A673 (cell line): ENCODE results near the gene PELI1. TPM values are rescaled to one million over a fixed set of nuclear protein-coding genes. Genes with fewer than 3 reads are reported as not detected.

ENCODE experiments used
- BruUV-seq: library from RNA; stranded (reverse); fragments of 400-500 nt; replicated peaks from 2 replicates; lab custom pipeline; 2021; lab: Mats Ljungman, UMichigan
- CTCF ChIA-PET: fragments of 300-600 bp; sonication (Branson Sonifier 250); formaldehyde crosslinking; loops from one replicate; lab custom pipeline; 2022; ENCODE audit warnings: antibody characterized with exemption; lab: Charles Lee
- POLR2A ChIA-PET: fragments of 300-600 bp; sonication (Branson Sonifier 250); formaldehyde crosslinking; loops from one replicate; lab custom pipeline; 2022; ENCODE audit warnings: antibody characterized with exemption; ENCODE audit not compliant: low non-redundant PET; lab: Charles Lee
- DNase-seq: peaks from one replicate; pipeline ENCODE4 v3.0.0-alpha.2; 2015; ENCODE audit warnings: low spot score
- H3K27ac ChIP-seq: fragments of 200-600 bp; sonication (generic); 2 replicates; pipeline ENCODE4 v1.5.1; 2016; ENCODE audit warnings: mixed run types, low read depth, mild to moderate bottlenecking, mixed read lengths, antibody characterized with exemption, low read length; ENCODE audit not compliant: poor library complexity, severe bottlenecking
- H3K27me3 ChIP-seq: fragments of 200-600 bp; sonication (generic); replicated peaks from 2 replicates; pipeline ENCODE4 v1.6.1; 2017; ENCODE audit warnings: mixed run types, low read depth, mild to moderate bottlenecking, mixed read lengths, antibody characterized with exemption, low read length; ENCODE audit not compliant: insufficient read depth, poor library complexity
- H3K36me3 ChIP-seq: fragments of 200-600 bp; sonication (generic); 2 replicates; pipeline ENCODE4 v1.6.1; 2016; ENCODE audit warnings: mixed run types, mild to moderate bottlenecking, mixed read lengths, antibody characterized with exemption, low read length; ENCODE audit not compliant: insufficient read depth, poor library complexity, severe bottlenecking
- H3K4me1 ChIP-seq: fragments of 200-600 bp; sonication (generic); 2 replicates; pipeline ENCODE4 v1.6.1; 2017; ENCODE audit warnings: mixed run types, mild to moderate bottlenecking, mixed read lengths, antibody characterized with exemption, low read length; ENCODE audit not compliant: insufficient read depth, poor library complexity, severe bottlenecking
- H3K4me3 ChIP-seq: fragments of 200-600 bp; sonication (generic); 2 replicates; pipeline ENCODE4 v1.5.1; 2016; ENCODE audit warnings: low read depth, mixed run types, mild to moderate bottlenecking, mixed read lengths, low read length; ENCODE audit not compliant: poor library complexity, severe bottlenecking
- H3K9me3 ChIP-seq: fragments of 200-600 bp; sonication (generic); 2 replicates; pipeline ENCODE4 v1.6.1; 2016; ENCODE audit warnings: mixed run types, low read depth, mild to moderate bottlenecking, mixed read lengths, antibody characterized with exemption, low read length; ENCODE audit not compliant: poor library complexity, severe bottlenecking
- EZH2 ChIP-seq: fragments of 200-600 bp; sonication (generic); IDR thresholded peaks from 2 replicates; pipeline ENCODE4 v1.6.1; 2017; ENCODE audit warnings: borderline replicate concordance, low read depth, mild to moderate bottlenecking, mixed read lengths, antibody characterized with exemption, low read length; ENCODE audit not compliant: poor library complexity, severe bottlenecking
- intact Hi-C: fragments of 100-400 bp; cut with micrococcal nuclease; formaldehyde crosslinking; loops from one replicate; pipeline ENCODE4 v1.10.0; 2022; ENCODE audit not compliant: unreplicated experiment
- total RNA-seq: library from RNA; stranded (reverse); gene quantifications from 2 replicates; pipeline ENCODE4 v1.2.3, GENCODE V29; 2021
- TF ChIP-seq, protein P1 (sequence below): fragments of 300-800, 200-600 bp; sonication (generic); conservative IDR thresholded peaks from 2 replicates; pipeline ENCODE4 v1.5.1; 2017; ENCODE audit warnings: low read depth, mild to moderate bottlenecking, antibody characterized with exemption, low read length, moderate library complexity, mixed read lengths

Gene PELI1
- total RNA-seq, 1 experiment from 2014 or later = 35.1 TPM

DNA sequence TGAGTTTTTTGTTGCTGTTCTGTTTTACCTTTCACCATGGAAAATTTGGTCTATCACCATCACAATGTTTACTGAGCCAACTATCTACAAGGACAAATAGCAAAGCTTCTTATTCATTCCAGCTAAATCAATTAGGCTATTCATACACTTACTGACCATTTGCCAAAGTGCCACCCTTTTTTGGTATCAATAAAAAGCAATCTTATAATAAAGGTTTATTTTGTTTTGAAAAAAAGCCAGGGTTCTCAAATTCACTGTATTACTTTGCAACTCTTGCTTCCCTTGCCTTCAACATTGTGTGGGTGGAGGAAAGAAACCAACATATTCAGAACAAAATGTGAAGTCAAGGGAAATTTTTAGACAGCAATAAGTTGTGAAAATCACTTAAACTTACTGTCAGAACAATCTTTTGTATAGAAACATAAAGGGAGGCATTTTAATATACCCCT is 15.3 kb downstream of the PELI1 start:
- no peak for DNase-seq
- ChIA-PET CTCF (no interaction called here), POLR2A (no interaction called here)
- TF ChIP-seq, protein P1, sequence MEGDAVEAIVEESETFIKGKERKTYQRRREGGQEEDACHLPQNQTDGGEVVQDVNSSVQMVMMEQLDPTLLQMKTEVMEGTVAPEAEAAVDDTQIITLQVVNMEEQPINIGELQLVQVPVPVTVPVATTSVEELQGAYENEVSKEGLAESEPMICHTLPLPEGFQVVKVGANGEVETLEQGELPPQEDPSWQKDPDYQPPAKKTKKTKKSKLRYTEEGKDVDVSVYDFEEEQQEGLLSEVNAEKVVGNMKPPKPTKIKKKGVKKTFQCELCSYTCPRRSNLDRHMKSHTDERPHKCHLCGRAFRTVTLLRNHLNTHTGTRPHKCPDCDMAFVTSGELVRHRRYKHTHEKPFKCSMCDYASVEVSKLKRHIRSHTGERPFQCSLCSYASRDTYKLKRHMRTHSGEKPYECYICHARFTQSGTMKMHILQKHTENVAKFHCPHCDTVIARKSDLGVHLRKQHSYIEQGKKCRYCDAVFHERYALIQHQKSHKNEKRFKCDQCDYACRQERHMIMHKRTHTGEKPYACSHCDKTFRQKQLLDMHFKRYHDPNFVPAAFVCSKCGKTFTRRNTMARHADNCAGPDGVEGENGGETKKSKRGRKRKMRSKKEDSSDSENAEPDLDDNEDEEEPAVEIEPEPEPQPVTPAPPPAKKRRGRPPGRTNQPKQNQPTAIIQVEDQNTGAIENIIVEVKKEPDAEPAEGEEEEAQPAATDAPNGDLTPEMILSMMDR = no peak
- no peak for TF ChIP-seq EZH2
- BruUV-seq = no TSS peak
- no peak overlapping the region for H3K4me3 ChIP-seq
- H3K4me1 ChIP-seq = peaks cover 31% of the 10 kb centered on the region
- no peaks in the 10 kb centered on the region for H3K9me3 ChIP-seq
- H3K27ac ChIP-seq = no peak overlapping the region
- no peaks in the 10 kb centered on the region for H3K27me3 ChIP-seq
- H3K36me3 ChIP-seq = no peaks in the 10 kb centered on the region
- intact Hi-C loops = no loop called here

DNA sequence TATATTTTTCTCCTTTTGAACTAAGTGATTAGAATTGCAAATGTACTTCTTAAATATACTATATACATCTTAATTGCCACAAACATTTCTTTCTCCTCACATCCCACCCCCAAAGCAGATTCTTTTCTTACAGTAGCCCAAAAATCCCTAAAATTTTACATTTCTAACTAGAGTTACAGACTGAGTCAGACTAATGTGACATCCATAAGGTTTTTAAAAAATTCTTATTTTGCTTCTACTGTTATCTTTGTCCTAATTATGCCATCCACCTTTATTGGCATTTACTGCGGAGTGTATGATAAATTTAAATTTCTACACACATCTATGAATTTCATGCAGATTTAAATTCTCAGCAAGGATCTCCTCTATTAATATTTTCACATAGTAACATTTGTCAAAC is 15.8 kb downstream of the PELI1 start:
- no peak overlapping the region for H3K27ac ChIP-seq
- CTCF ChIA-PET = no interaction called here
- no peaks in the 10 kb centered on the region for H3K9me3 ChIP-seq
- no peak overlapping the region for H3K4me3 ChIP-seq
- intact Hi-C loops = no loop called here
- POLR2A ChIA-PET = no interaction called here
- H3K27me3 ChIP-seq = no peaks in the 10 kb centered on the region
- H3K4me1 ChIP-seq = peaks cover 25% of the 10 kb centered on the region
- TF ChIP-seq, protein P1 = no peak
- no peak for TF ChIP-seq EZH2
- no peak for DNase-seq
- BruUV-seq = no TSS peak
- no peaks in the 10 kb centered on the region for H3K36me3 ChIP-seq

DNA sequence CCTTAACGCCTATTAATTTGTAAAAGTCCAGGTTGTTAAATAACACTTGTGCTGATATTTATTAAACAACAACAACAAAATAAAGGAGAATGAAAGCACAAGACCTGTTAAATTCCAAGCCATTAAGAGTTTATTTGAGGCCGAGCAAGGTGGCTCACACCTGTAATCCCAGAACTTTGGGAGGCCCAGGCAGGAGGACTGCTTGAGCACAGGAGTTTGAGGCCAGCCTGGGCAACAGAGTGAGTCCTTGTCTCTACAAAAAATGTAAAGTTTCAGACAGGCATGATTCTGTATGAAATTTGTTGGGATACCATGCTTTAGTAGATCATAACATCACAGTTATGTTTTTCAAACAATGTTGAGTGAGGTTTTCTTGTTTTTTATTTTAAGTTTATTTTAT is 17.1 kb downstream of the PELI1 start:
- no peak for TF ChIP-seq EZH2
- POLR2A ChIA-PET = no interaction called here
- intact Hi-C loops = no loop called here
- CTCF ChIA-PET = no interaction called here
- no peak overlapping the region for H3K4me3 ChIP-seq
- no peaks in the 10 kb centered on the region for H3K36me3 ChIP-seq
- peaks cover 23% of the 10 kb centered on the region for H3K4me1 ChIP-seq
- DNase-seq = no peak
- no TSS peak for BruUV-seq
- H3K27me3 ChIP-seq = no peaks in the 10 kb centered on the region
- no peak overlapping the region for H3K27ac ChIP-seq
- no peaks in the 10 kb centered on the region for H3K9me3 ChIP-seq

DNA sequence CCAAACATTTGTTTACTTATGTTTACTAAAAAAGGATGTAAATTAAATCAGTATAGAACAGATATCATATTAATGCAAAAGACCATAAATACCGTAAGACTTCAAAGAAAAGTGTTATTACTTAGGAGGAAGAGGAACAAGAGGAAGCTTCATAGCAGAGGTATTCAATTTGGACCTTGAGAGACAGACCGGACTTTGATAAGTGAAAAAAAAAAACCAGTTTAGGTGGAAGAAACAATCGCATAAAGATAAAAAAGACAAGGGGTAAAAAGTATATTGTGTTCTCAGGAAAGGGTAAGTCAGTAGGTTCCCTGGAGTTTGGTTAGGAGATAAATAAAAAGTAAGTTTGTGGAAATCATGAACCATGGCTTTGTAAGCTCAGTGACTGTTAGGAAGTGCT is 17.6 kb downstream of the PELI1 start:
- no peaks in the 10 kb centered on the region for H3K36me3 ChIP-seq
- H3K9me3 ChIP-seq = no peaks in the 10 kb centered on the region
- TF ChIP-seq, protein P1 = no peak
- TF ChIP-seq EZH2 = no peak
- DNase-seq = no peak
- H3K27me3 ChIP-seq = no peaks in the 10 kb centered on the region
- POLR2A ChIA-PET = no interaction called here
- H3K4me3 ChIP-seq = no peak overlapping the region
- no TSS peak for BruUV-seq
- H3K27ac ChIP-seq = no peak overlapping the region
- intact Hi-C loops = no loop called here
- H3K4me1 ChIP-seq = peaks cover 23% of the 10 kb centered on the region
- CTCF ChIA-PET = no interaction called here
